ENCODE data around the gene CCDC24.

Gene CCDC24

DNA sequence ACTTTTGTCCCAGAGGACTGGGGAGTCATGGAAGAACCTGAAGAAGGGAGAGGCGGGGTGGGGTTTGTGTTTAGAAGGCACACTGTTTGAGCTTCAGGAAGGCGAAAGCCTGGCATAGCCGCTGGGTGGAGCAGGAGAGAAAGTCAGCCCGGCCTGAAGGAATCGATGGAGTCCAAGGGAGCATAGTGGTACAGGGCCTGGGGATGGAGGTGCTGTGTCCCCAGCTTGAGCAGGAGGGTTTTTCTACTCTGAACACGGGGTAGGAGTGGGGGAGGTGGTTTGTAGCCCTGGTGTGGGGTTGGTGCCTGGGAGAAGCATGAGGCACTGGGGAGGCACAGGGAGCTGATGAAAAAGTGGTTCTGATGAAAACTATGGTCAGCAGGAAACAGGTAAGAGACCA lies 4.7 kb upstream of the CCDC24 start:
- peaks cover 10 to 28% of the 10 kb centered on the region in 2 donors for H3K4me1 ChIP-seq (ENCODE audit: control insufficient read depth in 2 of 2, insufficient read depth in 2 of 2, low read length in 2 of 2)
- peak overlapping the region; percentile 6 to 41 for H3K27ac ChIP-seq (ENCODE audit: low read depth in 2 of 2, low read length in 2 of 2)
- no peaks in the 10 kb centered on the region for H3K9me3 ChIP-seq (ENCODE audit: control insufficient read depth in 2 of 2, low read length in 2 of 2)
- H3K9ac ChIP-seq (ENCODE audit: low read depth in 1 of 2, low read length in 2 of 2), result peak overlapping the region in 1 of 2 donors; percentile 21
- H3K4me3 ChIP-seq (ENCODE audit: low read length in 2 of 2), result no peak overlapping the region
- no peaks in the 10 kb centered on the region for H3K27me3 ChIP-seq (ENCODE audit: control insufficient read depth in 2 of 2, insufficient read depth in 2 of 2, low read length in 2 of 2)
- H3K36me3 ChIP-seq (ENCODE audit: control insufficient read depth in 2 of 2, insufficient read depth in 2 of 2, low read length in 2 of 2), result peaks cover 3 to 7% of the 10 kb centered on the region in 2 donors

- H3K9ac ChIP-seq (ENCODE audit: low read depth in 1 of 2, low read length in 2 of 2), result peak overlapping the region in 1 of 2 donors; percentile 21
- peaks cover 13 to 28% of the 10 kb centered on the region in 2 donors for H3K4me1 ChIP-seq (ENCODE audit: control insufficient read depth in 2 of 2, insufficient read depth in 2 of 2, low read length in 2 of 2)
- H3K4me3 ChIP-seq (ENCODE audit: low read length in 2 of 2), result no peak overlapping the region
- H3K27ac ChIP-seq (ENCODE audit: low read depth in 2 of 2, low read length in 2 of 2), result peak overlapping the region; percentile 41 to 66
- no peaks in the 10 kb centered on the region for H3K9me3 ChIP-seq (ENCODE audit: control insufficient read depth in 2 of 2, low read length in 2 of 2)
- H3K36me3 ChIP-seq (ENCODE audit: control insufficient read depth in 2 of 2, insufficient read depth in 2 of 2, low read length in 2 of 2), result peaks cover 3% of the 10 kb centered on the region in 2 donors
- no peaks in the 10 kb centered on the region for H3K27me3 ChIP-seq (ENCODE audit: control insufficient read depth in 2 of 2, insufficient read depth in 2 of 2, low read length in 2 of 2)
Observed at GRCh38 chr1:43987159-43987902, 4.1 kb upstream of the CCDC24 start.

DNA sequence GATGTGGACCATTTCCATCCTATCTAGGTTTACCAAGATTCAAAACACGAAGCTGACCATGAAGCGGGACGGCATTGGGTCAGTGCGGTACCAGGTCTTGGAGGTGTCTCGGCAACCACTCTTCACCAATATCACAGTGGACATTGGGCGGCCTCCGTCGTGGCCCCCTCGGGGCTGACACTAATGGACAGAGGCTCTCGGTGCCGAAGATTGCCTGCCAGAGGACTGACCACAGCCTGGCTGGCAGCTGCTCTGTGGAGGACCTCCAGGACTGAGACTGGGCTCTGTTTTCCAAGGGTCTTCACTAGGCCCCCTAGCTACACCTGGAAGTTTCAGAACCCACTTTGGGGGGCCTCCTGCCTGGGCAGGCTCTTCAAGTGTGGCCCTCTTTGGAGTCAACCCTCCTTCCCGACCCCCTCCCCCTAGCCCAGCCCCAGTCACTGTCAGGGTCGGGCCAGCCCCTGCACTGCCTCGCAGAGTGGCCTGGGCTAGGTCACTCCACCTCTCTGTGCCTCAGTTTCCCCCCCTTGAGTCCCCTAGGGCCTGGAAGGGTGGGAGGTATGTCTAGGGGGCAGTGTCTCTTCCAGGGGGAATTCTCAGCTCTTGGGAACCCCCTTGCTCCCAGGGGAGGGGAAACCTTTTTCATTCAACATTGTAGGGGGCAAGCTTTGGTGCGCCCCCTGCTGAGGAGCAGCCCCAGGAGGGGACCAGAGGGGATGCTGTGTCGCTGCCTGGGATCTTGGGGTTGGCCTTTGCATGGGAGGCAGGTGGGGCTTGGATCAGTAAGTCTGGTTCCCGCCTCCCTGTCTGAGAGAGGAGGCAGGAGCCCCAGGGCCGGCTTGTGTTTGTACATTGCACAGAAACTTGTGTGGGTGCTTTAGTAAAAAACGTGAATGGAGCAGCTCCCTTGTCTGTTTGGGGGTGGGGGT lies 864 bp upstream of the CCDC24 start:
- H3K9ac ChIP-seq (ENCODE audit: low read depth in 1 of 2, low read length in 2 of 2), result peak overlapping the region; percentile 67 to 80
- H3K27me3 ChIP-seq (ENCODE audit: control insufficient read depth in 2 of 2, insufficient read depth in 2 of 2, low read length in 2 of 2), result no peaks in the 10 kb centered on the region
- H3K4me1 ChIP-seq (ENCODE audit: control insufficient read depth in 2 of 2, insufficient read depth in 2 of 2, low read length in 2 of 2), result peaks cover 17 to 28% of the 10 kb centered on the region in 2 donors
- peaks cover 0 to 3% of the 10 kb centered on the region in 2 donors for H3K36me3 ChIP-seq (ENCODE audit: control insufficient read depth in 2 of 2, insufficient read depth in 2 of 2, low read length in 2 of 2)
- peak overlapping the region; percentile 90 to 96 for H3K27ac ChIP-seq (ENCODE audit: low read depth in 2 of 2, low read length in 2 of 2)
- H3K9me3 ChIP-seq (ENCODE audit: control insufficient read depth in 2 of 2, low read length in 2 of 2), result no peaks in the 10 kb centered on the region
- peak overlapping the region; percentile 71 to 78 for H3K4me3 ChIP-seq (ENCODE audit: low read length in 2 of 2)

- no peaks in the 10 kb centered on the region for H3K27me3 ChIP-seq (ENCODE audit: control insufficient read depth in 2 of 2, insufficient read depth in 2 of 2, low read length in 2 of 2)
- H3K9ac ChIP-seq (ENCODE audit: low read depth in 1 of 2, low read length in 2 of 2), result peak overlapping the region; percentile 67 to 80
- H3K27ac ChIP-seq (ENCODE audit: low read depth in 2 of 2, low read length in 2 of 2), result peak overlapping the region; percentile 90 to 96
- H3K9me3 ChIP-seq (ENCODE audit: control insufficient read depth in 2 of 2, low read length in 2 of 2), result no peaks in the 10 kb centered on the region
- peak overlapping the region; percentile 71 to 78 for H3K4me3 ChIP-seq (ENCODE audit: low read length in 2 of 2)
- peaks cover 0 to 3% of the 10 kb centered on the region in 2 donors for H3K36me3 ChIP-seq (ENCODE audit: control insufficient read depth in 2 of 2, insufficient read depth in 2 of 2, low read length in 2 of 2)
- peaks cover 17 to 27% of the 10 kb centered on the region in 2 donors for H3K4me1 ChIP-seq (ENCODE audit: control insufficient read depth in 2 of 2, insufficient read depth in 2 of 2, low read length in 2 of 2)
Observed at GRCh38 chr1:43991200-43991475, 261 bp upstream of the CCDC24 start.

DNA sequence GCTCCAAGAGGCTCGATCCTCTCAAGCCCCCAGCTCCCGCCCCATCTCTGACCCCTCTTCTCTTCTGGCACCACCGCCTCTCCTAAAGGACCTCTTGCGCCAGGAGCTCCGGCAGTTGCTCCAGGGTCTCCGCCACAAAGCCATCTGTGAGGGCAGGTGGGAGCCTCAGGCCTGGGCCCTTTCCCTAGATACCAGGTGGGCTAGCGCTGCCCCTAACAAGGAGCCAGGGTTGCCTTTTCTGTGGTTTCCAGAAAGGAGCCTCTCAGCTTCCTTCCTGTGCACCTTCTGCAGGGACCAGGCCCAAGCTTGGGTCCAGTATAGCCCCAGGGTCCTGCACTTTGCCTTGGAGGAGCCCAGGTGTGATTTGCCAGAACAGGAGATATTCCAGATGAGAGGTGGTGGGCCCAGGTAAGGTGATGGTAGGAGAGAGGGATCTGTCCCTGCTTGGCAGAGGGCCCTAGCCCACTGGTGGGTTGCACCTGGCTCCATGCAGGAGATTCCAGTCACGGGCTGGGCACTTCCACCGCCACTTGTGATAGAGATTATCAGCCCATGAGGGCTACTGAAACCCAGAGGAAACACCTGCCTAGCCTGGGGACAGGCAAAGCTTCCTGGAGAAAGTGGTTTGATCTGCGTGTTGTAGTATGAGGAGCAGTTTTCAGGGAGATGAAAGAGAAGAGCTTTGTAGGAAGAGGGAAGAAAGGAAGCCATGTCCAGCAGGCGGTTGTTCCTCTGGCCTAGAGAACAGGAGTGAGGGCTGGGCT lies 1.0 kb downstream of the CCDC24 start:
- Histone ChIP-seq H3K36me3 (ENCODE audit: control insufficient read depth in 2 of 2, insufficient read depth in 2 of 2, low read length in 2 of 2) (no peaks in the 10 kb centered on the region), H3K27ac (ENCODE audit: low read depth in 2 of 2, low read length in 2 of 2) (peak overlapping the region; percentile 90 to 96), H3K9ac (ENCODE audit: low read depth in 1 of 2, low read length in 2 of 2) (peak overlapping the region; percentile 54 to 67), H3K27me3 (ENCODE audit: control insufficient read depth in 2 of 2, insufficient read depth in 2 of 2, low read length in 2 of 2) (no peaks in the 10 kb centered on the region), H3K4me1 (ENCODE audit: control insufficient read depth in 2 of 2, insufficient read depth in 2 of 2, low read length in 2 of 2) (peaks cover 14 to 23% of the 10 kb centered on the region in 2 donors), H3K9me3 (ENCODE audit: control insufficient read depth in 2 of 2, low read length in 2 of 2) (no peaks in the 10 kb centered on the region), H3K4me3 (ENCODE audit: low read length in 2 of 2) (peak overlapping the region; percentile 71 to 78)

GRCh38 chr1:43993206-43993914 lies 2.0 kb downstream of the CCDC24 start:
- Histone ChIP-seq H3K36me3 (ENCODE audit: control insufficient read depth in 2 of 2, insufficient read depth in 2 of 2, low read length in 2 of 2) (no peaks in the 10 kb centered on the region), H3K4me1 (ENCODE audit: control insufficient read depth in 2 of 2, insufficient read depth in 2 of 2, low read length in 2 of 2) (peaks cover 22 to 27% of the 10 kb centered on the region in 2 donors), H3K4me3 (ENCODE audit: low read length in 2 of 2) (no peak overlapping the region), H3K9me3 (ENCODE audit: control insufficient read depth in 2 of 2, low read length in 2 of 2) (no peaks in the 10 kb centered on the region), H3K27me3 (ENCODE audit: control insufficient read depth in 2 of 2, insufficient read depth in 2 of 2, low read length in 2 of 2) (no peaks in the 10 kb centered on the region), H3K9ac (ENCODE audit: low read depth in 1 of 2, low read length in 2 of 2) (no peak overlapping the region), H3K27ac (ENCODE audit: low read depth in 2 of 2, low read length in 2 of 2) (no peak overlapping the region)

- H3K27ac ChIP-seq (ENCODE audit: low read depth in 2 of 2, low read length in 2 of 2), result no peak overlapping the region
- no peaks in the 10 kb centered on the region for H3K27me3 ChIP-seq (ENCODE audit: control insufficient read depth in 2 of 2, insufficient read depth in 2 of 2, low read length in 2 of 2)
- H3K4me3 ChIP-seq (ENCODE audit: low read length in 2 of 2), result no peak overlapping the region
- H3K9ac ChIP-seq (ENCODE audit: low read depth in 1 of 2, low read length in 2 of 2), result no peak overlapping the region
- no peaks in the 10 kb centered on the region for H3K9me3 ChIP-seq (ENCODE audit: control insufficient read depth in 2 of 2, low read length in 2 of 2)
- no peaks in the 10 kb centered on the region for H3K36me3 ChIP-seq (ENCODE audit: control insufficient read depth in 2 of 2, insufficient read depth in 2 of 2, low read length in 2 of 2)
- peaks cover 22 to 27% of the 10 kb centered on the region in 2 donors for H3K4me1 ChIP-seq (ENCODE audit: control insufficient read depth in 2 of 2, insufficient read depth in 2 of 2, low read length in 2 of 2)
Observed at GRCh38 chr1:43994071-43994470, 2.7 kb downstream of the CCDC24 start.

GRCh38 chr1:43994794-43995790 lies 3.7 kb downstream of the CCDC24 start:
- Histone ChIP-seq H3K4me1 (ENCODE audit: control insufficient read depth in 2 of 2, insufficient read depth in 2 of 2, low read length in 2 of 2) (peaks cover 22 to 27% of the 10 kb centered on the region in 2 donors), H3K9me3 (ENCODE audit: control insufficient read depth in 2 of 2, low read length in 2 of 2) (no peaks in the 10 kb centered on the region), H3K27ac (ENCODE audit: low read depth in 2 of 2, low read length in 2 of 2) (no peak overlapping the region), H3K9ac (ENCODE audit: low read depth in 1 of 2, low read length in 2 of 2) (no peak overlapping the region), H3K27me3 (ENCODE audit: control insufficient read depth in 2 of 2, insufficient read depth in 2 of 2, low read length in 2 of 2) (no peaks in the 10 kb centered on the region), H3K4me3 (ENCODE audit: low read length in 2 of 2) (no peak overlapping the region), H3K36me3 (ENCODE audit: control insufficient read depth in 2 of 2, insufficient read depth in 2 of 2, low read length in 2 of 2) (no peaks in the 10 kb centered on the region)

All from mucosa of rectum (tissue), 2 donors.